OCI-LY7 (cell line): Measurements from ENCODE around the gene TNS3. TPM values are rescaled to one million over a fixed set of nuclear protein-coding genes. Genes with fewer than 3 reads are reported as not detected.

Experiments
- BruUV-seq: library from RNA; stranded (reverse); fragments of 400-500 nt; replicated peaks from 2 replicates; lab custom pipeline; 2021; lab: Mats Ljungman, UMichigan
- CTCF ChIA-PET: fragments of 300-600 bp; sonication (Branson Sonifier 250); formaldehyde crosslinking; loops from one replicate; lab custom pipeline; 2022; ENCODE audit warnings: antibody characterized with exemption; ENCODE audit not compliant: unreplicated experiment; lab: Charles Lee
- POLR2A ChIA-PET: fragments of 300-600 bp; sonication (Branson Sonifier 250); formaldehyde crosslinking; loops from one replicate; lab custom pipeline; 2022; ENCODE audit warnings: antibody characterized with exemption; lab: Charles Lee
- DNase-seq: peaks from one replicate; pipeline ENCODE4 v3.0.0-alpha.2; 2015; ENCODE audit warnings: low spot score
- H2AFZ ChIP-seq: fragments of 200-600 bp; sonication (generic), shearing (Covaris generic); 2 replicates; pipeline ENCODE4 v1.6.1; 2014; ENCODE audit warnings: mild to moderate bottlenecking, antibody characterized with exemption, low read length, moderate library complexity
- H3K27ac ChIP-seq: fragments of 200-600 bp; sonication (generic); 2 replicates; pipeline ENCODE4 v1.5.1; 2014; ENCODE audit warnings: mixed run types, low read depth, mild to moderate bottlenecking, moderate library complexity, low read length, inconsistent platforms; ENCODE audit not compliant: poor library complexity, severe bottlenecking
- H3K36me3 ChIP-seq: fragments of 200-600 bp; sonication (generic); 2 replicates; pipeline ENCODE4 v1.6.1; 2014; ENCODE audit warnings: mild to moderate bottlenecking, antibody characterized with exemption, low read length, moderate library complexity, mixed read lengths; ENCODE audit not compliant: insufficient read depth
- H3K4me1 ChIP-seq: fragments of 200-600 bp; sonication (generic); 2 replicates; pipeline ENCODE4 v1.5.1; 2014; ENCODE audit warnings: mild to moderate bottlenecking, low read length; ENCODE audit not compliant: insufficient read depth, poor library complexity, severe bottlenecking
- H3K4me2 ChIP-seq: fragments of 200-600 bp; sonication (generic); 2 replicates; pipeline ENCODE4 v1.6.1; 2014; ENCODE audit warnings: mild to moderate bottlenecking, low read length
- H3K4me3 ChIP-seq: fragments of 200-600 bp; sonication (generic); 2 replicates; pipeline ENCODE4 v1.5.1; 2014; ENCODE audit warnings: mild to moderate bottlenecking, low read depth, low read length; ENCODE audit not compliant: poor library complexity, severe bottlenecking
- H3K79me2 ChIP-seq: fragments of 200-600 bp; sonication (generic); 2 replicates; pipeline ENCODE4 v1.6.1; 2016; ENCODE audit warnings: low read depth, mild to moderate bottlenecking, low read length, moderate library complexity, mixed read lengths; ENCODE audit not compliant: insufficient read depth
- H3K9me2 ChIP-seq: fragments of 200-600 bp; sonication (generic); 2 replicates; pipeline ENCODE4 v1.6.1; 2016; ENCODE audit warnings: mild to moderate bottlenecking, low read length, mixed read lengths; ENCODE audit not compliant: insufficient read depth
- H3K9me3 ChIP-seq: fragments of 200-600 bp; sonication (generic); 2 replicates; pipeline ENCODE4 v1.6.1; 2014; ENCODE audit warnings: mild to moderate bottlenecking, mixed run types, low read length, mixed read lengths
- H4K20me1 ChIP-seq: fragments of 200-600 bp; sonication (generic); 2 replicates; pipeline ENCODE4 v1.6.1; 2014; ENCODE audit warnings: mild to moderate bottlenecking, antibody characterized with exemption, low read length, moderate library complexity, mixed read lengths; ENCODE audit not compliant: insufficient read depth
- CTCF ChIP-seq: fragments of 200-600 bp; sonication (generic); conservative IDR thresholded peaks from 2 replicates; pipeline ENCODE4 v1.5.1; 2014; ENCODE audit warnings: mild to moderate bottlenecking, antibody characterized with exemption, low read length, moderate library complexity, mixed read lengths
- EZH2phosphoT487 ChIP-seq: fragments of 200-600 bp; sonication (generic); IDR thresholded peaks from 2 replicates; pipeline ENCODE4 v1.6.1; 2018; ENCODE audit warnings: low read depth, borderline replicate concordance, mild to moderate bottlenecking, mixed run types, antibody characterized with exemption, low read length, moderate library complexity, mixed read lengths
- intact Hi-C: fragments of 100-400 bp; cut with micrococcal nuclease; formaldehyde crosslinking; loops from one replicate; pipeline ENCODE4 v1.10.0; 2022; ENCODE audit not compliant: unreplicated experiment
- total RNA-seq, 2 experiments: library from RNA; depleted of rRNA in 1 of 2; stranded (reverse); fragments of >200 nt in 1 of 2; shearing (Covaris generic) in 1 of 2; gene quantifications; 2 replicates each; pipeline ENCODE4 v1.2.3, GENCODE V29; 2014 to 2022

The TNS3 gene
- total RNA-seq, 2 experiments from 2014 or later = 9.5 to 42.1 TPM

GRCh38 chr7:47521816-47522561 lies 59.9 kb downstream of the TNS3 start:
- DNase-seq = no peak

GRCh38 chr7:47521011-47521795 lies 60.7 kb downstream of the TNS3 start:
- no peaks in the 10 kb centered on the region for H3K79me2 ChIP-seq
- no peak overlapping the region for H3K4me2 ChIP-seq
- H3K27ac ChIP-seq = no peak overlapping the region
- no peaks in the 10 kb centered on the region for H3K36me3 ChIP-seq
- intact Hi-C loops = no loop called here
- DNase-seq = no peak
- no peaks in the 10 kb centered on the region for H3K9me2 ChIP-seq
- CTCF ChIA-PET = no interaction called here
- no peaks in the 10 kb centered on the region for H4K20me1 ChIP-seq
- H3K4me1 ChIP-seq = no peaks in the 10 kb centered on the region
- H3K4me3 ChIP-seq = no peak overlapping the region
- no peaks in the 10 kb centered on the region for H3K9me3 ChIP-seq
- H2AFZ ChIP-seq = no peak overlapping the region
- no TSS peak for BruUV-seq
- POLR2A ChIA-PET = interaction anchor here (1.5 kb wide), 1 partner anchor 24 kb away, joined by 6 read pairs; no protein-coding TSS in a partner anchor
- no peak for TF ChIP-seq CTCF
- no peak for TF ChIP-seq EZH2phosphoT487

More at GRCh38 chr7:47521816-47522561, 59.9 kb downstream of the TNS3 start:
- TF ChIP-seq EZH2phosphoT487 (no peak), CTCF (no peak)
- H3K4me1 ChIP-seq = no peaks in the 10 kb centered on the region
- no peak overlapping the region for H2AFZ ChIP-seq
- H3K27ac ChIP-seq = no peak overlapping the region
- no peaks in the 10 kb centered on the region for H3K79me2 ChIP-seq
- no peaks in the 10 kb centered on the region for H4K20me1 ChIP-seq
- no peak overlapping the region for H3K4me2 ChIP-seq
- no TSS peak for BruUV-seq
- no peaks in the 10 kb centered on the region for H3K9me3 ChIP-seq
- no peaks in the 10 kb centered on the region for H3K36me3 ChIP-seq
- H3K4me3 ChIP-seq = no peak overlapping the region
- ChIA-PET POLR2A (no interaction called here), CTCF (no interaction called here)
- intact Hi-C loops = no loop called here
- no peaks in the 10 kb centered on the region for H3K9me2 ChIP-seq
